Astrocyte (in vitro differentiated cells and primary cell): ENCODE results near the gene ARSG. TPM values are rescaled to one million over a fixed set of nuclear protein-coding genes. Genes with fewer than 3 reads are reported as not detected.

ENCODE experiments used
- DNase-seq: peaks from one replicate; pipeline ENCODE4 v3.0.0-alpha.2; 2010; ENCODE audit warnings: low read depth
- FAIRE-seq: peaks from 2 replicates; lab custom pipeline; 2011; peaks lifted over from hg19 to GRCh38; lab: Jason Lieb, UNC
- H2AFZ ChIP-seq: 2 replicates; pipeline ENCODE4 v1.6.0; 2012; ENCODE audit warnings: low read depth, low read length, inconsistent platforms
- H3K27ac ChIP-seq: 2 replicates; pipeline ENCODE4 v1.5.1; 2011; ENCODE audit warnings: low read depth, low read length, inconsistent platforms
- H3K27me3 ChIP-seq: 2 replicates; pipeline ENCODE4 v1.6.0; 2011; ENCODE audit warnings: low read length, inconsistent platforms; ENCODE audit not compliant: insufficient read depth
- H3K36me3 ChIP-seq: 2 replicates; pipeline ENCODE4 v1.5.1; 2011; ENCODE audit warnings: low read length, inconsistent platforms; ENCODE audit not compliant: insufficient read depth
- H3K4me1 ChIP-seq: 2 replicates; pipeline ENCODE4 v1.5.1; 2011; ENCODE audit warnings: low read length, inconsistent platforms; ENCODE audit not compliant: insufficient read depth
- H3K4me2 ChIP-seq: 2 replicates; pipeline ENCODE4 v1.6.0; 2012; ENCODE audit warnings: low read length, inconsistent platforms
- H3K4me3 ChIP-seq: 2 replicates; pipeline ENCODE4 v1.5.1; 2011; ENCODE audit warnings: low read depth, mild to moderate bottlenecking, low read length, inconsistent platforms; ENCODE audit not compliant: insufficient read depth
- H3K79me2 ChIP-seq: 2 replicates; pipeline ENCODE4 v1.6.0; 2012; ENCODE audit warnings: mild to moderate bottlenecking, low read length, inconsistent platforms; ENCODE audit not compliant: insufficient read depth
- H3K9ac ChIP-seq: 2 replicates; pipeline ENCODE4 v1.6.0; 2012; ENCODE audit warnings: mild to moderate bottlenecking, low read length, inconsistent platforms
- H3K9me3 ChIP-seq: 2 replicates; pipeline ENCODE4 v1.5.1; 2012; ENCODE audit warnings: low read depth, mild to moderate bottlenecking, low read length, inconsistent platforms; ENCODE audit not compliant: insufficient read depth
- H4K20me1 ChIP-seq: 2 replicates; pipeline ENCODE4 v1.6.0; 2012; ENCODE audit warnings: low read length, inconsistent platforms; ENCODE audit not compliant: insufficient read depth
- H3K27ac Mint-ChIP-seq: one replicate; pipeline ENCODE4 v1.8.0; 2021; ENCODE audit warnings: mild to moderate bottlenecking, mixed read lengths; ENCODE audit not compliant: unreplicated experiment
- H3K27me3 Mint-ChIP-seq: one replicate; pipeline ENCODE4 v1.8.0; 2021; ENCODE audit warnings: low read depth, mixed read lengths; ENCODE audit not compliant: unreplicated experiment
- H3K36me3 Mint-ChIP-seq: one replicate; pipeline ENCODE4 v1.8.0; 2021; ENCODE audit warnings: low read depth, mixed read lengths; ENCODE audit not compliant: unreplicated experiment
- H3K4me1 Mint-ChIP-seq: one replicate; pipeline ENCODE4 v1.8.0; 2021; ENCODE audit warnings: low read depth, mixed read lengths; ENCODE audit not compliant: unreplicated experiment
- H3K4me3 Mint-ChIP-seq: one replicate; pipeline ENCODE4 v1.8.0; 2021; ENCODE audit warnings: mild to moderate bottlenecking, moderate library complexity, mixed read lengths; ENCODE audit not compliant: unreplicated experiment
- H3K9me3 Mint-ChIP-seq: one replicate; pipeline ENCODE4 v1.8.0; 2021; ENCODE audit warnings: mild to moderate bottlenecking, mixed read lengths; ENCODE audit not compliant: unreplicated experiment
- EZH2 ChIP-seq: IDR thresholded peaks from 2 replicates; pipeline ENCODE4 v1.6.1; 2012; ENCODE audit warnings: mild to moderate bottlenecking, low read length, inconsistent platforms; ENCODE audit not compliant: insufficient read depth
- total RNA-seq: library from RNA; stranded (reverse); gene quantifications from 2 replicates; pipeline ENCODE4 v1.2.1, GENCODE V29; 2021
- TF ChIP-seq, protein P1 (sequence below): IDR thresholded peaks from 2 replicates; pipeline ENCODE4 v1.5.1; 2011; ENCODE audit warnings: low read depth, mild to moderate bottlenecking, inconsistent platforms, low read length, moderate library complexity; ENCODE audit not compliant: insufficient read depth

The ARSG gene
- total RNA-seq, 1 donor from 2014 or later = 2.6 TPM

DNA sequence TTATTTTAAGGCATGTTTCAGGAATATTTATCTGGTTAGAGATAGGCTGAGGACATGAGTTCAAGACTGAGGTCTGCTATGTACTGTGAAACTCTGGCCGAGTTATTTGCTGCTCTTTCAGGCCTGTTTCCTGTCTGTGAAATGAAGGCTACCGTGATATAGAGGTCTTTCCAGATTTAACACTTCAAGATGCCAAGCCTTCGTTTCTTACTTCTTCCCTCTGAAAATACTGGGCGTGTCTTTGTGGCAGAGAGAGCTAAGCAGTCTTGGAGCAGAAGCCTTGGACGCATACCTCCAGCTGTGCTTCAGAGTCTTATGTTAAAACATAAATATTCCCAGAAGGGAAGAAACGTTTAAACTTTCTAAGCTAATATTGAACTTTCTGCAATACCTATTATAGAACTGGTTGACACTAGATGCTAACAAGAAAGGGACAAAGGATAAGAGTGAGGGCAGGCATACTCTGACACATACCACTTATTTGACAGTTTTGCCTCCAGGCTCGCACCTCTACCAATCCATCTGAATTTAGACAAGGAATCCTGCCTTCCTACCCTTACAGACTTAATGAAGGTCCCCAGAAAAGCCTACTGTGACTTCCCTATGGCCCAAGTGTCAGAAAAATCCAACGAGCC, 148.5 kb downstream of the ARSG start:
- peaks cover 15% of the 10 kb centered on the region for H3K36me3 Mint-ChIP-seq
- TF ChIP-seq EZH2 = no peak
- TF ChIP-seq, protein P1, sequence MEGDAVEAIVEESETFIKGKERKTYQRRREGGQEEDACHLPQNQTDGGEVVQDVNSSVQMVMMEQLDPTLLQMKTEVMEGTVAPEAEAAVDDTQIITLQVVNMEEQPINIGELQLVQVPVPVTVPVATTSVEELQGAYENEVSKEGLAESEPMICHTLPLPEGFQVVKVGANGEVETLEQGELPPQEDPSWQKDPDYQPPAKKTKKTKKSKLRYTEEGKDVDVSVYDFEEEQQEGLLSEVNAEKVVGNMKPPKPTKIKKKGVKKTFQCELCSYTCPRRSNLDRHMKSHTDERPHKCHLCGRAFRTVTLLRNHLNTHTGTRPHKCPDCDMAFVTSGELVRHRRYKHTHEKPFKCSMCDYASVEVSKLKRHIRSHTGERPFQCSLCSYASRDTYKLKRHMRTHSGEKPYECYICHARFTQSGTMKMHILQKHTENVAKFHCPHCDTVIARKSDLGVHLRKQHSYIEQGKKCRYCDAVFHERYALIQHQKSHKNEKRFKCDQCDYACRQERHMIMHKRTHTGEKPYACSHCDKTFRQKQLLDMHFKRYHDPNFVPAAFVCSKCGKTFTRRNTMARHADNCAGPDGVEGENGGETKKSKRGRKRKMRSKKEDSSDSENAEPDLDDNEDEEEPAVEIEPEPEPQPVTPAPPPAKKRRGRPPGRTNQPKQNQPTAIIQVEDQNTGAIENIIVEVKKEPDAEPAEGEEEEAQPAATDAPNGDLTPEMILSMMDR = no peak
- Histone ChIP-seq H2AFZ (no peak overlapping the region), H4K20me1 (peaks cover 15% of the 10 kb centered on the region), H3K4me1 (peaks cover 5% of the 10 kb centered on the region), H3K79me2 (no peaks in the 10 kb centered on the region), H3K9ac (no peak overlapping the region), H3K4me3 (no peak overlapping the region), H3K4me2 (no peak overlapping the region), H3K36me3 (peaks cover 36% of the 10 kb centered on the region), H3K9me3 (no peaks in the 10 kb centered on the region), H3K27me3 (no peaks in the 10 kb centered on the region), H3K27ac (no peak overlapping the region)
- DNase-seq (no peak), FAIRE-seq (no peak)
- no peak overlapping the region for H3K4me3 Mint-ChIP-seq
- no peaks in the 10 kb centered on the region for H3K27me3 Mint-ChIP-seq
- H3K4me1 Mint-ChIP-seq = peaks cover 13% of the 10 kb centered on the region
- no peak overlapping the region for H3K27ac Mint-ChIP-seq
- no peaks in the 10 kb centered on the region for H3K9me3 Mint-ChIP-seq

DNA sequence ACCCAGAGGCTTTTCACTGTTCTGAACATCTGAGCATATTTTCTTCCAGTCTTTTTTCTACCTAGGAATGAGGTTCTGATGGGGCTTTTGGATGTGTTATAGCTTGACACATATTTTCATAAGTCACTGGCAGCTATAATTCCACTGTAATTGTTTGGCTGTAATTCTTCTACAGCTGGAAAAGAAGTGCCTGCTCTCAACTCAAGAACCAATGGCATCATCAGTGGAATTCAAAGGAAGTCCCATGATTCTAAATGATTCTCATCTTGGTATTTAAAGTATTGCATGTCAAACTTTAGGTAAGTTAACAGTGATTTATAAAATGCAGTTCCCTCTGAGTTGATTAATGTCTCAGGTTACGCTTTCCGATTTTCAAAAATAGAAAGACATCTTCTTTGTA, 149.2 kb downstream of the ARSG start:
- H3K4me3 Mint-ChIP-seq = no peak overlapping the region
- H3K36me3 ChIP-seq = peaks cover 35% of the 10 kb centered on the region
- H3K27me3 Mint-ChIP-seq = no peaks in the 10 kb centered on the region
- no peak for DNase-seq
- no peaks in the 10 kb centered on the region for H3K79me2 ChIP-seq
- TF ChIP-seq, protein P1 = no peak
- TF ChIP-seq EZH2 = no peak
- no peak overlapping the region for H3K27ac ChIP-seq
- H3K4me1 Mint-ChIP-seq = peaks cover 13% of the 10 kb centered on the region
- H3K27me3 ChIP-seq = no peaks in the 10 kb centered on the region
- H3K36me3 Mint-ChIP-seq = peaks cover 19% of the 10 kb centered on the region
- H2AFZ ChIP-seq = no peak overlapping the region
- peaks cover 5% of the 10 kb centered on the region for H3K4me1 ChIP-seq
- no peak overlapping the region for H3K9ac ChIP-seq
- no peak overlapping the region for H3K4me2 ChIP-seq
- no peak overlapping the region for H3K27ac Mint-ChIP-seq
- no peaks in the 10 kb centered on the region for H3K9me3 ChIP-seq
- peaks cover 15% of the 10 kb centered on the region for H4K20me1 ChIP-seq
- FAIRE-seq = no peak
- no peak overlapping the region for H3K4me3 ChIP-seq
- H3K9me3 Mint-ChIP-seq = no peaks in the 10 kb centered on the region

DNA sequence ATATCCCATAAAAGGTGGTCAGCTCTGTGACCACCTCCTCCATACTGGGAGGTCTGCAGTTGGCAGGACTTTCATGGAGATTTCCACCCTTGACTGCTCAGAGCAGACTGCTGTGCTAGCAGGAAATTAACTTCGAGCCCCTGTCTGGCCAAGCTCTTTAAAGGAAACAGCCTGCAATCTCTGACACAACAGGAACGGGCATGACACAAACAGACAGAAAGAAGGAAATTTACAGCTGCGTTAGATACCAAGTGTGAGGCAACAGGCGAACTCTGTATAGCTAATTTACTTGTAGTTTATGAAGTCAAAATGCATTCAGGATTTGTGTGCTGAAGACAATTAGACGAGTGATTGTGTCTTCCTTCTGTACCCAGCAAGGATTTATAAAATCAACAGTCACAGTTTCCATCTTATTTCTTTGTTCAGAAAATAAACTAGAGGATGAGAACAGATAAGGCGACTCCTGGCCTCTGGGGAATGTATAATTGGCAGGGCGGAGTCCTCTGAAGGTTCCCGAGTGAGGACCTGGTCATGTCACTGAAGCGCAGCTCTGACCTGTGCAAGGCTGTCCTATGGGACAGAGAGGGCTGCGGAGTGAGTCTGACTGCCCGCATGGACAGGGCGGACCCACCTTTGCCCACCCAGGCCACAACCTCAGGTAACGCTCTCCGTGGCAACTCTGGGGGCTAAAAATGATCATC, 149.9 kb downstream of the ARSG start:
- peaks cover 32% of the 10 kb centered on the region for H3K36me3 ChIP-seq
- no peak overlapping the region for H3K27ac Mint-ChIP-seq
- no peaks in the 10 kb centered on the region for H3K9me3 ChIP-seq
- no peak overlapping the region for H3K4me3 ChIP-seq
- TF ChIP-seq EZH2 = no peak
- TF ChIP-seq, protein P1 = no peak
- FAIRE-seq (no peak), DNase-seq (no peak)
- H3K4me3 Mint-ChIP-seq = no peak overlapping the region
- H2AFZ ChIP-seq = no peak overlapping the region
- peaks cover 18% of the 10 kb centered on the region for H3K36me3 Mint-ChIP-seq
- no peaks in the 10 kb centered on the region for H3K79me2 ChIP-seq
- H3K27me3 ChIP-seq = no peaks in the 10 kb centered on the region
- H3K4me2 ChIP-seq = no peak overlapping the region
- H4K20me1 ChIP-seq = peaks cover 13% of the 10 kb centered on the region
- no peak overlapping the region for H3K9ac ChIP-seq
- H3K27me3 Mint-ChIP-seq = no peaks in the 10 kb centered on the region
- no peak overlapping the region for H3K27ac ChIP-seq
- H3K9me3 Mint-ChIP-seq = no peaks in the 10 kb centered on the region
- peaks cover 7% of the 10 kb centered on the region for H3K4me1 Mint-ChIP-seq
- H3K4me1 ChIP-seq = peaks cover 1% of the 10 kb centered on the region
